ENCODE measurements around the gene TMEM94. TPM values are rescaled to one million over a fixed set of nuclear protein-coding genes. Genes with fewer than 3 reads are reported as not detected.
A peak's percentile ranks its signal among the peaks of the same experiment; 100 is the strongest.

TMEM94 gene
- total RNA-seq, 1 experiment from 2014 or later: 67.0 TPM

DNA sequence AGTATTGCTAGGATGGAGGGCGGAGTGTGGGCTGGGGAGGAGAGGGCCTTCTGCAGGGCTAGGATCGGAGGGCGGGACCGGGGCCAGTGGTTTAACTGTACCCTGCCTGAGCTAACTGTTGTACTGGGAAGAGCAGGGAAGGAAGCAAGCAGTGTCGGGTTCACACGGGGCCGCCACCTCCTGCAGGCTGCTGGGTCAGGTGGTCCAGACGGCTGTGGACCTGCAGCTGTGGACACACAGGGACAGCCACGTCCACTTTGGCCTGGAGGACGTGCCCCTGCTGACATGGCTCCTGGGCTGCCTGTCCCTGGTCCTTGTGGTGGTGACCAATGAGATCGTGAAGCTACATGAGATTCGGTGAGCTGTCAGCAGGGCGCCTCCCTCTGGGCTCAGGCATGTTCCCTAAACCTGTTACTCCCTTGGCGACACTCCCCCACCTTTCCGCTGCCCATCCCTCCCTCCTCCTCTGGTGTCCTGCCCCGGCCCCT lies 42.3 kb downstream of the TMEM94 start:
- CTCF ChIA-PET: no interaction called here
- BruUV-seq (replicated peaks): no TSS peak
- TF ChIP-seq, protein P1, sequence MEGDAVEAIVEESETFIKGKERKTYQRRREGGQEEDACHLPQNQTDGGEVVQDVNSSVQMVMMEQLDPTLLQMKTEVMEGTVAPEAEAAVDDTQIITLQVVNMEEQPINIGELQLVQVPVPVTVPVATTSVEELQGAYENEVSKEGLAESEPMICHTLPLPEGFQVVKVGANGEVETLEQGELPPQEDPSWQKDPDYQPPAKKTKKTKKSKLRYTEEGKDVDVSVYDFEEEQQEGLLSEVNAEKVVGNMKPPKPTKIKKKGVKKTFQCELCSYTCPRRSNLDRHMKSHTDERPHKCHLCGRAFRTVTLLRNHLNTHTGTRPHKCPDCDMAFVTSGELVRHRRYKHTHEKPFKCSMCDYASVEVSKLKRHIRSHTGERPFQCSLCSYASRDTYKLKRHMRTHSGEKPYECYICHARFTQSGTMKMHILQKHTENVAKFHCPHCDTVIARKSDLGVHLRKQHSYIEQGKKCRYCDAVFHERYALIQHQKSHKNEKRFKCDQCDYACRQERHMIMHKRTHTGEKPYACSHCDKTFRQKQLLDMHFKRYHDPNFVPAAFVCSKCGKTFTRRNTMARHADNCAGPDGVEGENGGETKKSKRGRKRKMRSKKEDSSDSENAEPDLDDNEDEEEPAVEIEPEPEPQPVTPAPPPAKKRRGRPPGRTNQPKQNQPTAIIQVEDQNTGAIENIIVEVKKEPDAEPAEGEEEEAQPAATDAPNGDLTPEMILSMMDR (conservative IDR thresholded peaks at IDR 0.05; ENCODE audit: low read depth, low read length): no peak
- TF ChIP-seq EZH2 (IDR thresholded peaks at IDR 0.05; ENCODE audit: borderline replicate concordance, low read depth, low read length, poor library complexity, severe bottlenecking): no peak

DNA sequence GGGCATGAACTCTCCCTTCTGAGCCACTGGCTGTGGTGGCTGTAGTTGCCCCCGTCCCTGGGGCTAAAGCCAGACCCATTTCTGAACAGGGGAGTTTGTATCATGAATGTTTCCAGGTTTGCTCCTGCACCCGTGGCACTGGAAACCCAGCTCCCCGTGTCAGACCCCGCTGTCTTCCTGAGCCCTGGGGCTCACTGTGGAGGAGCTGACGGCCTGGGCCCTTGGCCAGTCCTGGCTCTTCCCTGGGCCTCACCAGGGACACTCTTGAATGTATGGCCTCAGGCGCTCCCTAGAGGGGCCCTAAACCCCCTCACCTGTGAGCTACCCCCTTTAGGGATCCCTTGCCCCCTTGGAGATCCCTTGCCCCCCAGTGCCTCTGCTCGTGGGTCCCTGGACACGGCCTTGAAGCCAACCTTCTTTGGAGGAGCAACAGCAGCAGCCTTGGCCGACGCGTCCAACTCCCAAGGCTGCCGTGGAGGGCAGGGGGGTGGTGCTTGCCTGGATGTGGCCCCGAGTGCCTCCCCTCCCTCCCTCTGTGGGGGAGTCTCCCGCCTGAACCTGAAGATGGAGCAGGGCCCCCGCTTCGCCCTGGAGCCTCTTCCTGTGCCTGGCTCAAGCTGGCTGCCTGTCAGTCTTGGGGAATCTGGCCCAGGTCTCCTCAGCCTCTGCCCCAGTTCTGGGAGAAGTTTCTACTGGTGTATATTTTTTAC lies 43.0 kb downstream of the TMEM94 start:
- ChIA-PET CTCF (no interaction called here), POLR2A (ENCODE audit: low non-redundant PET) (no interaction called here)
- intact Hi-C loops (cut with micrococcal nuclease; ENCODE audit: unreplicated experiment): no loop called here
- no peak for DNase-seq (ENCODE audit: low spot score)
- Histone ChIP-seq H3K9me3 (ENCODE audit: low read depth, low read length, poor library complexity, severe bottlenecking) (no peaks in the 10 kb centered on the region), H3K36me3 (ENCODE audit: insufficient read depth, low read length, poor library complexity, severe bottlenecking) (peaks cover 33% of the 10 kb centered on the region), H3K4me3 (ENCODE audit: low read depth, low read length, poor library complexity, severe bottlenecking) (no peak overlapping the region), H3K4me1 (ENCODE audit: insufficient read depth, low read length, poor library complexity, severe bottlenecking) (no peaks in the 10 kb centered on the region), H3K27me3 (replicated peaks; ENCODE audit: insufficient read depth, low read depth, low read length, poor library complexity) (no peaks in the 10 kb centered on the region), H3K27ac (ENCODE audit: low read depth, low read length, poor library complexity, severe bottlenecking) (no peak overlapping the region)
- BruUV-seq (replicated peaks): no TSS peak
- no peak for TF ChIP-seq EZH2 (IDR thresholded peaks at IDR 0.05; ENCODE audit: borderline replicate concordance, low read depth, low read length, poor library complexity, severe bottlenecking)
- TF ChIP-seq, protein P1 (conservative IDR thresholded peaks at IDR 0.05; ENCODE audit: low read depth, low read length): no peak

More for the DNA sequence above, 42.3 kb downstream of the TMEM94 start:
- intact Hi-C loops (cut with micrococcal nuclease; ENCODE audit: unreplicated experiment): no loop called here
- DNase-seq (ENCODE audit: low spot score): no peak
- POLR2A ChIA-PET (ENCODE audit: low non-redundant PET): no interaction called here
- peaks cover 33% of the 10 kb centered on the region for H3K36me3 ChIP-seq (ENCODE audit: insufficient read depth, low read length, poor library complexity, severe bottlenecking)
- H3K27ac ChIP-seq (ENCODE audit: low read depth, low read length, poor library complexity, severe bottlenecking): no peak overlapping the region
- no peaks in the 10 kb centered on the region for H3K4me1 ChIP-seq (ENCODE audit: insufficient read depth, low read length, poor library complexity, severe bottlenecking)
- no peaks in the 10 kb centered on the region for H3K9me3 ChIP-seq (ENCODE audit: low read depth, low read length, poor library complexity, severe bottlenecking)
- H3K4me3 ChIP-seq (ENCODE audit: low read depth, low read length, poor library complexity, severe bottlenecking): no peak overlapping the region
- H3K27me3 ChIP-seq (replicated peaks; ENCODE audit: insufficient read depth, low read depth, low read length, poor library complexity): no peaks in the 10 kb centered on the region

DNA sequence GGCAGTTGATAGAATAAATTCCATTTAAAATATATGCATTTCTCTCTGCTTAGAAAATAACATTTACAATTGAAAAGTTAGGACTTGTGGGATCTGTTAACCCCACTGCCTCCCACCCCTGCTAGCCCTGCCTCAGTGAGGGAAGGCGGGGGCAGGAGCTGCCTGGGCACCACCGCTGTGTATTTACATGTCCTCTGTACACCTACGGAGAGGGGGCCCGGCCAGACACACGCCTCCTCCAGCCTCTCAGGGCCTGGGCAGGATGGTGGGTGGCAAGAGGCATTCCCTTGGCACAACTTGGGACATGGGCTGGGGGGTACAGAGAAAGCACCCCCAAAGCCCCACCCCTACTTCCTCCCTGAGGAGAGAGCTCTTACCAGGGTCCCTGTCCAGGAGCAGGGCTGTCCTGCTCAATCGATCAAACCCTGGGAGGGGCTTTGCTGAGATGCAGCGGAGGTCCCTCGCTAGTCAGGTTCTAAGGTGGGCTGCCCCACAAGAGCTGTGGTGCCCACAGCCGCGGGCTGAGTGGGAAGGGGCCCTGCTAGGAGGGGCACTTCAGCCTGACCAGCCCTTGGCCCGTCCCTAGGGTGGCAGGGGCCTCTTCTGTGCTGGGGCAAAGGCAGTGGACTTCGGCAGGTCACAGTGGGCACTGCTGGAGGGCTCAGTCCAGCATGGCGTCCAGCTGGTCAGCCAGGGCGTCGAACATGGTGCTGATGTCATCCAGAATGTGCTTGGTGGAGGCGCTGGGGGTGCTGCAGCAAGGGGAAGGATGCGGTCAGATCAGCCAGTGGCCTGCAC lies 44.2 kb downstream of the TMEM94 start:
- Histone ChIP-seq H3K27me3 (replicated peaks; ENCODE audit: insufficient read depth, low read depth, low read length, poor library complexity) (no peaks in the 10 kb centered on the region), H3K4me3 (ENCODE audit: low read depth, low read length, poor library complexity, severe bottlenecking) (no peak overlapping the region), H3K27ac (ENCODE audit: low read depth, low read length, poor library complexity, severe bottlenecking) (no peak overlapping the region), H3K9me3 (ENCODE audit: low read depth, low read length, poor library complexity, severe bottlenecking) (no peaks in the 10 kb centered on the region), H3K4me1 (ENCODE audit: insufficient read depth, low read length, poor library complexity, severe bottlenecking) (no peaks in the 10 kb centered on the region), H3K36me3 (ENCODE audit: insufficient read depth, low read length, poor library complexity, severe bottlenecking) (peaks cover 35% of the 10 kb centered on the region)
- TSS peak; percentile 25 for BruUV-seq (replicated peaks)
- ChIA-PET CTCF (no interaction called here), POLR2A (ENCODE audit: low non-redundant PET) (no interaction called here)
- intact Hi-C loops (cut with micrococcal nuclease; ENCODE audit: unreplicated experiment): no loop called here
- TF ChIP-seq, protein P1 (conservative IDR thresholded peaks at IDR 0.05; ENCODE audit: low read depth, low read length): no peak
- no peak for TF ChIP-seq EZH2 (IDR thresholded peaks at IDR 0.05; ENCODE audit: borderline replicate concordance, low read depth, low read length, poor library complexity, severe bottlenecking)
- DNase-seq (ENCODE audit: low spot score): no peak

Data from A673 (cell line).